ENCODE results near the gene TTC34. TPM values are rescaled to one million over a fixed set of nuclear protein-coding genes. Genes with fewer than 3 reads are reported as not detected.

The TTC34 gene
- total and polyA plus RNA-seq, 2 experiments from 2014 or later, result 0.08 to 0.35 TPM

- TF ChIP-seq CTCF (conservative IDR thresholded peaks at IDR 0.05; ENCODE audit: low read depth in 2 of 2), result no peak
- TF ChIP-seq CREB1 (CRISPR knock-in tag; IDR thresholded peaks at IDR 0.05; ENCODE audit: low read depth), result no peak
- TF ChIP-seq EZH2phosphoT487 (IDR thresholded peaks at IDR 0.05; ENCODE audit: unreplicated experiment), result no peak
- TF ChIP-seq POLR2AphosphoS5 (IDR thresholded peaks at IDR 0.05; ENCODE audit: low read depth), result no peak
- TF ChIP-seq EZH2 (IDR thresholded peaks at IDR 0.05; ENCODE audit: low read depth, unreplicated experiment), result no peak
- no peak for TF ChIP-seq NANOG (IDR thresholded peaks at IDR 0.05; ENCODE audit: borderline replicate concordance)
Observed at GRCh38 chr1:2611621-2612437, 189.7 kb downstream of the TTC34 start (continued).

- TF ChIP-seq STAT1 (IDR thresholded peaks at IDR 0.05; ENCODE audit: unreplicated experiment) (no peak), CREB1 (CRISPR knock-in tag; IDR thresholded peaks at IDR 0.05; ENCODE audit: low read depth) (peak; percentile 58; the same call in 1 of the 2 replicates)
- no peaks in the 10 kb centered on the region for H3F3A ChIP-seq (replicated peaks; ENCODE audit: low read depth)
- no peak overlapping the region for H3K27ac Mint-ChIP-seq
- peak; percentile 90 for DNase-seq (ENCODE audit: low spot score)
- peak overlapping the region; percentile 83; the same call in 1 of the 2 replicates for H2AFZ ChIP-seq
- no peaks in the 10 kb centered on the region for H3K27me3 ChIP-seq (ENCODE audit: insufficient read depth)
- H3K4me3 Mint-ChIP-seq, result peak overlapping the region; percentile 37; the same call in 2 of the 3 replicates
- H4K20me1 ChIP-seq (replicated peaks; ENCODE audit: insufficient read depth), result no peaks in the 10 kb centered on the region
- ATAC-seq, result peak; percentile 93
- H3K4me2 ChIP-seq, result peak overlapping the region; percentile 72
- H3K9me3 Mint-ChIP-seq, result peaks cover 20% of the 10 kb centered on the region
- no peaks in the 10 kb centered on the region; the same call in 1 of the 2 replicates for H3K4me1 ChIP-seq (ENCODE audit: insufficient read depth)
- no peak overlapping the region for H3K27ac ChIP-seq (ENCODE audit: low read depth)
- H3K9me2 ChIP-seq (ENCODE audit: insufficient read depth), result no peaks in the 10 kb centered on the region; the same call in 1 of the 2 replicates
- H3K27me3 Mint-ChIP-seq (ENCODE audit: insufficient read depth, low read depth, poor library complexity), result peaks cover 6% of the 10 kb centered on the region
- no peaks in the 10 kb centered on the region for H3K36me3 ChIP-seq (ENCODE audit: insufficient read depth)
- no peaks in the 10 kb centered on the region for H3K4me1 Mint-ChIP-seq
- peak overlapping the region; percentile 46 for H3K4me3 ChIP-seq
- no peaks in the 10 kb centered on the region for H3K79me2 ChIP-seq (replicated peaks; ENCODE audit: insufficient read depth)
- H3K36me3 Mint-ChIP-seq (ENCODE audit: low read depth), result no peaks in the 10 kb centered on the region; the same call in 2 of the 3 replicates
Observed at GRCh38 chr1:2611031-2611501, 190.4 kb downstream of the TTC34 start.

GRCh38 chr1:2610036-2610959 is 191.2 kb downstream of the TTC34 start:
- Histone ChIP-seq H3K27me3 (ENCODE audit: insufficient read depth) (no peaks in the 10 kb centered on the region), H3K4me2 (peak overlapping the region; percentile 72), H3F3A (replicated peaks; ENCODE audit: low read depth) (no peaks in the 10 kb centered on the region), H3K27ac (ENCODE audit: low read depth) (no peak overlapping the region), H3K4me1 (ENCODE audit: insufficient read depth) (no peaks in the 10 kb centered on the region; the same call in 1 of the 2 replicates), H3K4me3 (peak overlapping the region; percentile 46), H3K79me2 (replicated peaks; ENCODE audit: insufficient read depth) (no peaks in the 10 kb centered on the region), H3K9me2 (ENCODE audit: insufficient read depth) (no peaks in the 10 kb centered on the region; the same call in 1 of the 2 replicates), H2AFZ (peak overlapping the region; percentile 83; the same call in 1 of the 2 replicates), H3K36me3 (ENCODE audit: insufficient read depth) (no peaks in the 10 kb centered on the region), H4K20me1 (replicated peaks; ENCODE audit: insufficient read depth) (no peaks in the 10 kb centered on the region)
- ATAC-seq (no peak), DNase-seq (ENCODE audit: low spot score) (no peak)
- no peak for TF ChIP-seq EZH2 (IDR thresholded peaks at IDR 0.05; ENCODE audit: low read depth, unreplicated experiment)
- TF ChIP-seq POLR2AphosphoS5 (IDR thresholded peaks at IDR 0.05; ENCODE audit: low read depth), result no peak
- no peak for TF ChIP-seq CREB1 (CRISPR knock-in tag; IDR thresholded peaks at IDR 0.05; ENCODE audit: low read depth)
- no peak for TF ChIP-seq ZNF114 (CRISPR knock-in tag; IDR thresholded peaks at IDR 0.05)
- H3K4me3 Mint-ChIP-seq, result no peak overlapping the region
- no peaks in the 10 kb centered on the region for H3K36me3 Mint-ChIP-seq (ENCODE audit: low read depth)
- H3K4me1 Mint-ChIP-seq, result no peaks in the 10 kb centered on the region
- H3K27ac Mint-ChIP-seq, result no peak overlapping the region
- peaks cover 6% of the 10 kb centered on the region for H3K27me3 Mint-ChIP-seq (ENCODE audit: insufficient read depth, low read depth, poor library complexity)
- peaks cover 15% of the 10 kb centered on the region for H3K9me3 Mint-ChIP-seq
